ENCODE results near the gene DHCR7.

GRCh38 chr11:71452199-71453036, 4.2 kb upstream of the DHCR7 start:
- TF ChIP-seq CTCF (conservative IDR thresholded peaks at IDR 0.05; ENCODE audit: low read depth, low read length) (no peak), EZH2 (IDR thresholded peaks at IDR 0.05; ENCODE audit: borderline replicate concordance, low read depth, low read length, poor library complexity, severe bottlenecking) (no peak)
